HG03460 (cell line): ENCODE results near the gene TRIM10.

ENCODE experiments used
- ATAC-seq: cut with Tn5 transposase; IDR thresholded peaks from one replicate; pipeline ENCODE4 v1.9.1; 2021; ENCODE audit not compliant: unreplicated experiment

The TRIM10 gene, protein sequence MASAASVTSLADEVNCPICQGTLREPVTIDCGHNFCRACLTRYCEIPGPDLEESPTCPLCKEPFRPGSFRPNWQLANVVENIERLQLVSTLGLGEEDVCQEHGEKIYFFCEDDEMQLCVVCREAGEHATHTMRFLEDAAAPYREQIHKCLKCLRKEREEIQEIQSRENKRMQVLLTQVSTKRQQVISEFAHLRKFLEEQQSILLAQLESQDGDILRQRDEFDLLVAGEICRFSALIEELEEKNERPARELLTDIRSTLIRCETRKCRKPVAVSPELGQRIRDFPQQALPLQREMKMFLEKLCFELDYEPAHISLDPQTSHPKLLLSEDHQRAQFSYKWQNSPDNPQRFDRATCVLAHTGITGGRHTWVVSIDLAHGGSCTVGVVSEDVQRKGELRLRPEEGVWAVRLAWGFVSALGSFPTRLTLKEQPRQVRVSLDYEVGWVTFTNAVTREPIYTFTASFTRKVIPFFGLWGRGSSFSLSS

DNA sequence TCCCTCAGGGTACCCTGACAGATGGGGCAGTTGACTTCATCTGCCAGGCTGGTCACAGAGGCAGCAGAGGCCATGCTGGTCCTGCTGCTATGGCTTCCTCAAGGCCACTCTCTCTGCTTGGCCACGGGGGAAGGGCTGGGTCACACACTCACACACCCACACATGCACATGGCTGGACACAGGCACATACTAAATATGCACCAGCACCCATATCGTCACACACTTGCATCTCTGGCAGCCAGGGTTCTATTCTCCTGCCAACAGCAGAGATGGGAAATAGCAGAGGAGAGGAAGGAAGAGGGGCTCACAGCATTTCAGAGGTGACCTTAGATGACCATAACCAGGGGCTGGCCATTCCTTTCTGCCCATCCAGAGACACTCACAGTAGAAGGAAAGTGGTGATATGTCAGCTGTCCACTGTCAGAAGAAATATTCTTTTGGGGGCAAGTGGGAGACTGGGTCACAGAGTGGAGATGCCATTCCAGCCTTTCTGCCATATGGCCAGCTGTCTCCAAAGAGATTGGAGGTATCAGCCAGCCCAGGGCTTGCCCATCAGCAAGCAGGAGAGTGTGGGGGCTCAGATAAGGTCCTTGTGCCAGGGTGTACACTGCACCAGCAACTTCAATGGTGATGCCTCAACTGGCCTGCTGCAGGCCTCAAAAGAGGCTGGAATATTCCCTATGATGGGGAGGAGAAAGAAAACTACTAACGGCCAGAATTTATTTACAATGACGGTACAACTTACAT lies at the start of gene TRIM10:
TSS of gene TRIM10 (minus strand) at position 427 of the 747 bp plus-strand sequence. CDS start at position 74, 353 bp downstream.
- ATAC-seq: no peak

DNA sequence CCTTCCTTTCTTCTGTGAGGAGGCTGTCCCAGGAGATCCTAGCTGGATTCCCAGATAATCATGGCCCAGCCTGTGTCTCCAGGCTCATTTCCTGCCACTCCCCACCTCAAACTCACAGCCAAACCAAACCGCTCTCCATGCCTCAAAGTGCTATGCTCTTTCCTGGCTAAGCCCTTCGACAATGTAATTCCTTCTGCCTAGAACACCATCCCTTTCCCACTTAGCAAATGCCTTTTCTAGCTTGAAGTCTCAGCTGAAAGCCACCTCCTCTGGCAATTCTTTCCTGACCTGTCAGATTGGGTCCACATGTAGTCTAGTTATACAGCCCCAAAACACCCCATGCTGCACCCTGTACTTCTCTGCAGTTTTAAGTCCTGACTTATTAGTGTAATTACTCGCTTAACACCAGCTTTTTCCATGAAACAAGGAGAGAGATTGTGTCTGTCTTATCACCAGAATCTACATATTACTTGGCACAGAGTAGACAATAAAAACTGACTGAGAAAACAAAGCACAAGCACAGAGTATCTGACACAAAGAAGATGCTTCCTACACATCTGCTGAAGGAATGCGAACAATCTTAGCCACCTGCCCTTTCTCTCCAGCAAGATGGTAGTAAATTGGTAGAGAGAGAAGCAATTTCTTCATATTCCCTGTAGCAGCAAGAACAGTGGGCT lies 46.7 kb upstream of the TRIM10 start:
- no peak for ATAC-seq

DNA sequence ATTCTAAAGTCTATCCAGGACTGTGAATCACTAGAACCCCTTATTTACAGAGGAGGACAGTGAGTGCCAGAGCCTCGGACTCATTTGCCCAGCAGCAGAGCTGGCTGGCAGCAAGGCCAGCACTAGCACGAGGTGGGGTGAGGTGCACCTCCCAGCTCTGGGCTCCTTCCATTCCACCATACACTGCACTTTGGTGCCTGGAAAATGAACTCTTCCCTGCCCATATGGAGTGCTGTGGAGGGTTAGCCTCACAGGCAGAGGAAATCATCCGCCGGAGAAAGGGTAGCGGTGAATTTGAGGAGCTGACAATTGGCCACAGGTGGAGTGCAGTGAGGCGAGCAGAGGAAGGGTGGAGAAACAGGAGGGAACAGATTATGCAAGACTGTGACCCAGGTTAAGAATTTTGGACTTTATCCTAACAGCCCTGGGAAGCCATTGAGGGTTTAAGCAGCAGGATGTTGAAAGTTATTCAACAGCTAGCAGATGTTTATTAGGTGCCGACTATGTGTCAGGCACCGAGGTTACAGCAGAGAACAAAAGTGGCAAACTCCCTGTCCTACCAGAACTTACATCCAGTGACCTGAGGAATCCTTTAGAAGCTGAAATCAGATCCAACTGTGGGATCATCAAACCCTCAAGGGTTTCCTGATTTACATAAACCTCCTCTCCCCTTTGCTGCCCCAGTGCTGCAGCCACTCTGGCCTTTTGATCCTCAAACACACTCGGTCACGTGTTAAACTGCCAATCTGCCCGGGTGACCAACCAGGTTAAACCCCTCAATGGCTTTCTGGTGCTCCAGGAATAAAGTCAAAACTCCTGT lies 46.0 kb upstream of the TRIM10 start:
- no peak for ATAC-seq

DNA sequence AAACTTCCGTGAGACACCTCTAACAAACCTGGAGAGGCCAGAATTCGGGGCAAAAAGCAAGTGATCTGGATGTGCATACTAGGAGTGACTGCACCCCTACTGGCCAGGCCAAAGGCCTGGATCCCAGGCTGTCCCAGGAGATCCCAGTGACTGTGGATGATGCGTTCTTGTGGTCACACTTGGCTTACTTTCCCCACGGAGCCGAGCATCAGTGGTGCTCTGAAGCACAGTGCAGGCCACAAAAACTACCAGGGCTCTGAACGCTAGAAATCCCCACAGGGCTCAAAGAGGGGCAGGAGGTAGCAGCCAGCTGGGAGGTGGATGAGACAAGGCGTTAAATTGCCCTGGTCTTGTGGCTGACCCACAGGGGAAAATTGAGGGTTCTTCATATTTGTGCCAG lies 45.1 kb upstream of the TRIM10 start:
- ATAC-seq: no peak

DNA sequence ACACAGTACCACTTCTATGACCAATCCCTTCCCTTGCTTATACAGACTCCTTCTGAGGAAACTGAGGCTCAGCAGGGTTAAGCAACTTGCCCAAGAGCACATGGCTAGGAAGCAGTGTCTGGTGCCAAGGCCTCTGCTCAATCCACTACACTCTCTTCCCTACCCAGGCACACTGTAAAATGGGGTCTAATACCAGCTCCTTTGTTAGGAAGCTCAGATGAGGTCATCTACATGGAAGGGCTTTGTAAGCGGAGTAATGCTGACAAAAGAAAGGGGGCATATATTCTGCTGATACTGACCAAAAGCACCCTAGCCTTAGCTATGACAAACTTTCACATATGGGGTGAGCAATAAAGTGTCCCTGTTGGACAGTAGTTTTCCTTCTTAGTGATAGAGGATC lies 43.1 kb upstream of the TRIM10 start:
- no peak for ATAC-seq

DNA sequence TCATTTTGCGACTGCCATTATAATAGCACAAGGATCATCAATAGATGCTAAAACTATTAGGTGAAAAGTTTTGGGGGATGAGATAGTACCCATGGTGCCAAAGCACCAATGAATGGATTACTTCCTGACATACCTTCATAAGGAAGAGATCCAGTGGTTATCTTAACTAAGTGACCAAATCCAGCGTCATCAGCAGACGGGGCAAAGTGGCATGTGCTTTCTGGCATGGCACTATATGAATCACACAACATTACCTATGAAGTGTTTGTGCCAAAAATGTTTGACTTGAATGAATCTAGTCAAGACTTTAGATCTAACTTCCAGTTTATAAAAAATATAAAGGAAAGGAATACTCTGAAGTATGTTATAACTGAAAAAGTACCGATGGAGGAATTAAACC lies 41.4 kb upstream of the TRIM10 start:
- no peak for ATAC-seq

DNA sequence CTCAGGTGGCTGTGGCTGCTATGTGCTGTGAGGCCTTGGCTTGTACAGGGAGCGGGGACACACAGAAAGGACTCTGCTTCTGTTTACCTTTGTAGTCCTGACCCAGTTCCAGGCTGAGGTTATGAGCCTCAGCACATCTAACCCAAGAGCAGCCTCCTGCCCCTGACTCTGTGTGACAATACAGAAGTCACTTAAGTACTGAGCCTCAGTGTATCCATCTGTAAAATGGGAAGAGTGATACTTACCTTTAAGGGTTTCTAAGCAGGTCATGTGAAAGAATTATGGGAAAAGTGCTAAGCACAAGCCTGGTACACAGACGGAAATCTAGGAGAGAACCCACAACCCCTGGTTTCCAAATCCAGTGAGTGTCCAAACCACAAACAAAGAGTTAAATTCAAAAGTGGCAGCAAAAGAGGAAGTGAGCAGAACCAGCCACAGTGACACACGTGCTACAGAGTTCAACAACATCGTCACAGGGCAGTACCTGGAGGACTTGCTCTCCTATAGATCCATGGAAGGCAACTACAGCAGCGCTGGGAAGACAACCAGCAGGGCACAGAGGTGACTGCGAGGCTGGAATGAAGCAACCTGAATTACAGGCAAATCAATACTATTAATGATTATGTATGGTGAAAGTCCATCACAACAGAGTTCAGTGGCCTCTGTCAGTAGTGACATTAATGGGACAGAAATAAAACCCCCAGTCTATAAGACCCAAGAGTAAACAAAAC lies 39.7 kb upstream of the TRIM10 start:
- ATAC-seq: peak; percentile 65

DNA sequence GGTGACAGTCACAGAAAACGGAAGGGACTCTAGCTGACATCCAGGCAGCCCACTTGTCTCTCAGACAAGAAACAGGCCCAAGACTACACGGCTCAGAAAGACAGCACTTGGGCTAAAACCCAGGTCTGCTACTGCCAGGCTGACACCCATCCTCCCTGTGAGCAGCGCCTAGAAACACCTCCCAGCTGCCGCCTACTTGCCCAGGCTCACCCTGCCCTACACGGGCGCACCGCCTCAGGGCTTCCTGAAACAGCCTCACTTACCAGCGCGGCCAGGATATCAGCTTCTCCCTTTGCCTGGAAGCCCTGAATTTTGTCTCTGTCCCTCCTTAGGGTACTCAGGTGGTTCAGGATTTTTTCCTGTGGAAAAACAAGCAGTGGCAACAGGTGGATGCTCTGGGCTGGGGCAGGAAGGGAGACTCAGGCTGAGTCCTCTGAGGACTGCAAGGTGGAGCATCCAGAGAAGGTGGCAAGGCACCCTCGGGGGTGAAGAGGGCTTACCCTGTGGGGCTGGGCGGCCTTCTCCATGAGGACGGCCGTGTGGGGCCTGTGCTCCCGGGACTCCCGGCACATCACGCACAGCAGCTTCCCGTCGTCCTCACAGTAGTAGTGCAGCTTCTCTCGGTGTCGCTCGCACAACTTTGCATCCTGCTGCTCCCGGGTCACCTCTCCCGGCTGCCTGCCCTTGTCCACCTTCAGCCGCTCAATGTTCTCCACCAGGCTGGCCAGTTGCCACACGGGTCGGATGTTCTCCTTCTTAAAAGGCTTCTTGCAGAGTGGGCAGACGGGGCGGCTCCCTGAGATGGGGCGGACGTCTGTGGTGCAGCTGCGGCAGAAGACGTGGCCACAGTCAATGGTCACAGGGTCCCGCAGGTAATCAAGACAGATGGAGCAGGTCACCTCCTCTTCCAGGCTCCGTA lies 37.4 kb upstream of the TRIM10 start:
- ATAC-seq: no peak

DNA sequence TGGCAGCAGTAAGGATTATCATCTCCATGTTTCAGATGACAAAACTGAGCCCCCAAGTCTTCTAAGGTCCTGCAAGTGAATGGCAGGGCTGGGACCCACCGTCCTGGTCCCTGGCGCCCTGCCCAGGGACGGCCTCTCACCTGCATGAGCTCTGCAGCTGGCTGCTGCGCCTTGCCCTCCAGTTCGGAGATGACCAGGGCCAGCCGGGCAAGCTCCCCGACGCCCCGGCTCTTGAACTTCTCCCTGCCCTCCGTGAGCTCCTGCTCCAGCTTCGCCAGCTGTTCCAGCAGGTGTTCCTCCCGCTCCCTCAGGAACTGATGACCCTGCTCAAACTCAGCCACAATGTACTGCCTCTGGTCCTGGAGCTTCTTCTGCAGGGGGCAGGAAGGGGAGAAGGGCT lies 35.4 kb upstream of the TRIM10 start:
- no peak for ATAC-seq

DNA sequence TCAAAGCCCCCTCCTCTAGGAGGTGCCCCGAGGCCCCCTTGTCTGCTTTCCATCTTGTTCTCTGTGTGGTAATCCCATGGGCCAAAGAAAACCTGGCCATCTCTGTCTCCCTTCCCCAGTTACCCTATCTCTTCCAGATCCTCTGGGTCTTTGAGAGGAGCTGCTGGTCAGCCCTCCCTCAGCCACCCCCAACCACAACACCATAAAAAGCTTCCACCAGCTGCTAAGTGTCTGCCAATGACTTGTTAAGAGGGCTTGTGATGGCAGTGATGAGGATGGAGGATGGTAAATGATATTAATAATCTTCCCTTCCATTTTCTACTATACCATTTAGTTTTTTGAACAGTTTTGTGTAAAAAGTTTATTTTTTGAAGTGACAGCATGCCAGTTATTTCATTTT lies 34.9 kb upstream of the TRIM10 start:
- no peak for ATAC-seq

DNA sequence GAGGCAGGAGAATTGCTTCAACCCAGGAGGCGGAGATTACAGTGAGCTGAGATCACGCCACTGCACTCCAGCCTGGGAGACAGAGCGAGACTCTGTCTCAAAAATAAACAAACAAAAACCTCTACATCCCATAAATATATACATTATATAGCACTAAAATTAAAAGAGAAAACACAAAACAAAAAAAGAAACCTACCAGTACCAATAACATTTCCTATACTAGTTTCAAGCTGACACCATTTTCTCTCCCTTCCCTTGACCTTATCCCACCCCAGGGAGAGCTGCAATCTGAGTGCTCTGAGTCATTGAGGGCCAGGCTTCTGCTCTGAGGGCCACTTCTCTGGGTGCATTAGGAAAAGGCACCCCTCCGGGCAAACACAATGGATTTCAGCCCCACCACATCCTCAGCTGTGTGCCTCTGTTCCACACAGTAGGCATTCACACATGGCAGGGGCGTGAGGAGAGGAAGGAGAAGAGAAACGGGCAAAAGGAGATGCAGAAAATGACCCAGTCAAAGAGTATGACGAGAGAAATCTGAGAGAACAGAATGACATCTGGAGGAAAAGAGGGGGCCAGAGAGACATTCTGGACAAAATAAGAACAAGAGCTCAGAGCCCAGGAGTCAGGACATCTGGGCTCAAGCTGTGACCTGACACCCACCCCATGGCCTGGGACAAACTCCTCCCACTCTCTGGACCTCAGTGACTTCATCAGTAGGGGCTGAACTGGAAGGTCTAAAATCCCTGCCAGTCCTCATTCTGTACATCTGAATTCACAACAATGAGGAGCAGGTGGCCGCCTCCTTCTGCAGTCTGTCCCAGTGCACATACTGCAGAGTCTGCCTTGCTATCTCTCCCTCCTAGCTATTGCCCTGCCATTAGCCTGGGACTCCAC lies 34.0 kb upstream of the TRIM10 start:
- ATAC-seq: no peak

DNA sequence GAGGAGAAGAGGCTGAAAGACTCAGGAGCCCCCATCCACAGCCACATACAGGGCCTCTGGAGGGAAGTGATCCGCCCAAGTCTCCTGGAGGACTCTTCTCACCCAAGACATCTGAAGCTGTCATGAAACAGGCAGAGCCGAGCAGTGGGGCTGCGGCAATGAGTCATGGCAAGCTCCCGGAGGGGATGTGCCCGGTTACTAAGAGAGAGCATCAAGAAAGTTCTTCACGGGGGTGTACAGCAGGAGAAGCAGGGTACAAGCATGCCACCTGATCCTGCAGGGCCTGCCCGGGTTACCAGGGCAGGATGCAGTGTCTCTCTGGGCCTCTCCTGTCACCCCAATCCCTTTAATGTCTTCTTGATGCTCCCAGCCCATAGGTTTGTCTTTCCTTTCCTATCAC lies 31.1 kb upstream of the TRIM10 start:
- ATAC-seq: no peak

DNA sequence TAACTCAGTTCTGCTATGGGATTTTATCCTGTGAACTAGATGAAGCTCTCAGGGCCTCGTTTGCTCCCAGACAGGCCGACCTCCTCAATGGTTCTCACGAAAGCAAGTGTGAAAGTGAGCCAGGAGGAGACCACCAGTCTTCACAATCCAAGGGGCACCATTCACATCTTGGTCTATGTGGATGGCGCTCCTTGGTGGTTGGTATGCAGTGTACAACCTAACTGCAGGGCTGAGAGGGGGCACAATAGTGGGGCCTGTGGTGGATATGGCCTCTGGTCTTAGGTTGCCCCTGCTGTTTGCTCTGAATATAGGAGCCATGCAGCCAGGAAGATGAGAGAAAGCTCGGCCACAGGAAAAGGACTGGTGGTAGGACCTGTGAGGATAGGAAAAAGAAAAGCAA lies 27.5 kb upstream of the TRIM10 start:
- ATAC-seq: no peak

DNA sequence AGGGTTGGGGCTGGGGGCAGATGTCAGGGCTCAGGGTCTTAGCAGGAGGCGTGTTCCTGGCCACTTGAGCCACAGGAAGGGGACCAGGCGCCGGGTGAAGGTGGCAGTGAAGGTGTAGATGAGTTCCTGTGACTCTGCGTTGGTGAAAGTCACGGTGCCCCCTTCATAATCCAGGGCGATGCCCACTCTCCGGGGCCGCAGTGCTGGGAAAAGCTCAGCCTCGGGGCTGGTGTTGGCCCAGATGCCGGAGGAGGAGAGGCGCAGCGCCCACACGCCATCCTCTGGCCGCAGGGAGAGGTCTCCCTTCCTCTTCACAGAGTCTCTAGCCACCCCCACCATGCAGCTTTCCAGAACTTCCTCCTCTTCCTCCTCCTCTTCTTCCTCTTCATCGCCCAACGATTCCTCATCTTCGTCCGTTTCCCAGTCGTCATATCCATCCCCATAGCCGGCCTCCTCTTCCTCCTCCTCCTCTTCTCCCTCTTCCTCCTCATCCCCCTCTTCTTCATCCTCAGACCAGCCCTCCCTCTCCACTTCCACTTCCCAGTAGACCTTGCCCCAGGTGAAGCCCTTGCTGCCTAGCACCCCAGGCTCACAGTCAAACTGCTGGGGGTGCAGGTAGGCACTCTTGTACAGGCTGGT lies 25.0 kb upstream of the TRIM10 start:
- ATAC-seq: no peak

DNA sequence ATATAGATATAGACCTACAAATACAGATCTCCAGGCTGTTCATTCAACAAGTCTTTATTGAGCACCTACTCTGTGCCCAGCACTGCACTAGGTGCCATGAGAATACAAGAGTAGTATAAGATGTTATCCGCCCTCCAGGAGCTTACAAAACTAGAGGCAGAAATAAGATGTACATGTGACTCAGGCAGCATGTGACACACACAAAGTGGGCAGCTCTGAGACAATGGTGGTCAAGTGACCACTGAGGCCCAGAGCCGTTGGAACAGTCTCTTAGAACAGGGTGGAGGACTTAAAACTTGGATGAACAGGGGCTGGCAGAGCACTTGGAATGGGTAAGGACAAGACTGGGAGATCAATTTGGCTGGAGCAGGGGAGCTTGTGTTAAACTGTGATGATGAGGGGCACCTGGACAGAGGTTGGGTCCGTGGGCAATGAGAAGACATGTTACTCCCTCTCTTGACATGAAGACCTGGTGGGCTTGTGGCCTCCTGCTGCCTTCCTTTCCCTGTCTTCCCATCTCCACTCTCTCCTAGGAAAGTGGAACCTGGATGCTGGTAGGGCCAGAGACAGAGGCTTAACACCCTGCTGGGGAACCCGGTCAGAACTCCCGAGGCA lies 23.5 kb upstream of the TRIM10 start:
- ATAC-seq: no peak

DNA sequence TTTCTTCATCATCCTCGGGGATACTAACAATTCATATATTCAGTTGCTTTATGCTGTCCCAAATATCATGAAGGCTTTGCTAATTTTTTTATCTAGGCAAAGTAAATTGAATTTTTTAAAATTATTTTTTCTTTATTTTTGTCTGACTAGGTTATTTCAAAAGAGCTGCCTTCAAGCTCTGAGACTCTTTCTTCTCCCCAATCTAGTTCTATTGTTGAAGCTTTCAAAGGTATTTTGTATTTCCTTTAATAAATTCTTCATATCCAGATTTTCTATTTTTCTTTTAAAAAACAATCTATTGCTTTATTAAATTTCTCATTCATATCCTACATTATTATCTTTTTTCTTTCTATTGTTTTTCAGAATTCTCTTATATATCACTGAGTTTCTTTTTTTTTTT lies 19.1 kb upstream of the TRIM10 start:
- ATAC-seq: no peak

DNA sequence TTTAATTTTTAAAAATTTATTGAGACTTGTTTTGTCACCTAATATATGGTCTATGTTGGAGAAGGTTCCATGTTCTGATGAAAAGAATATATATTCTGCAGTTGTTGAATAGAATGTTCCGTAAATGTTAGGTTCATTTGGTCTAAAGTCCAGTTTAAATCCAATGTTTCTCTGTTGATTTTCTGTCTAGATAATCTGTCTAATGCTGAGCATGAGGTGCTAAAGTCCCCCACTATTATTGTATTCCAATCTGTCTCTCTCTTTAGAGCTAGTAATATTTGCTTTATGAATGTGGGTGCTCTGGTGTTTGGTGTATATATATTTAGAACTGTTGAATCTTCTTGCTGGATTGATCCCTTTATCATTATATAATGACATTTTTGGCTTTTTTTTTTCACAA lies 17.8 kb upstream of the TRIM10 start:
- no peak for ATAC-seq
